AML-193 (cell line): Measurements from ENCODE around the gene CFAP46.
"Not testable (repeated sequence)": the region's sequence is repeated elsewhere in the genome, so short reads cannot be mapped to it uniquely, and the experiment has no call there.

Experiments used
- DNase-seq, 2 experiments: peaks; one replicate each; lab custom pipeline; 2025; lab: John Stamatoyannopoulos, UW

CFAP46 gene

DNA sequence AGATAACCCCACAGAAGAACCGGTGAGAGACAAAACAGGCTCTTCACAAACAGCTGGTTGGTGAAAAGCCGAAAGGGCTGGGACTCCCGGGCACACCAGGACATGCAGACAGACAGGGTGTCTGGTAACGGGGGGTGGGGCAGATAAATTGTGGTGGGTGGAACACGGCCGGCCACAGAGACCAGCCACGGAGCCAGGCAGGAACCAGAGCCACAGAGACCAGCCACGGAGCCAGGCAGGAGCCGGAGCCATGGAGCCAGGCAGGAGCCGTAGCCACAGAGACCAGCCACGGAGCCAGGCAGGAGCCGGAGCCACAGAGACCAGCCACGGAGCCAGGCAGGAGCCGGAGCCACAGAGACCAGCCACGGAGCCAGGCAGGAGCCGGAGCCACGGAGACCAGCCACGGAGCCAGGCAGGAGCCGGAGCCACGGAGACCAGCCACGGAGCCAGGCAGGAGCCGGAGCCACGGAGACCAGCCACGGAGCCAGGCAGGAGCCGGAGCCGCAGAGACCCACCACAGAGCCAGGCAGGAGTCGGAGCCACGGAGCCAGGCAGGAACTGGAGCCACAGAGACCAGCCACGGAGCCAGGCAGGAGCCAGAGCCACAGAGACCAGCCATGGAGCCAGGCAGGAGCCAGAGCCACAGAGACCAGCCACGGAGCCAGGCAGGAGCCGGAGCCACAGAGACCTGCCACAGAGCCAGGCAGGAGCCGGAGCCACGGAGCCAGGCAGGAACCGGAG, 116.4 kb downstream of the CFAP46 start:
- DNase-seq: not testable (repeated sequence)

DNA sequence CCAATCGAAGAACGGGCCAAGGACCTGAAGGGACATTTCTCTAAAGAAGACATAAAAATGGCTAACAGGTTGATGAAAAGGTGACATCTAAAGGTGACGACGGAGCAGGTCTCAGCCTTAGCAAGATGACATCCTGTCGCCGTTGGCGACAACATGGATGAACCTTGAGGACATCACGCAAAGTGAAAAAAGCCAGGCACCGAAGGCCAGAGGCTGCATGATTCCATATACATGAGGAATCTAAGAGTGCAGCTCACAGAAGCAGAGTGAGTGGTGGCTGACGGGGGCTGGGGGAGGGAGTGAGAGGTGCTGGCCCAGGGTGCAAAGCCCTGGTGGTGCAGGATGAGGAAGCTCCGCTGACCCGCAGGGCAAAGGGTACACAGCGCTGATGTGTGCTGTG, 122.3 kb downstream of the CFAP46 start:
- DNase-seq: no peak

DNA sequence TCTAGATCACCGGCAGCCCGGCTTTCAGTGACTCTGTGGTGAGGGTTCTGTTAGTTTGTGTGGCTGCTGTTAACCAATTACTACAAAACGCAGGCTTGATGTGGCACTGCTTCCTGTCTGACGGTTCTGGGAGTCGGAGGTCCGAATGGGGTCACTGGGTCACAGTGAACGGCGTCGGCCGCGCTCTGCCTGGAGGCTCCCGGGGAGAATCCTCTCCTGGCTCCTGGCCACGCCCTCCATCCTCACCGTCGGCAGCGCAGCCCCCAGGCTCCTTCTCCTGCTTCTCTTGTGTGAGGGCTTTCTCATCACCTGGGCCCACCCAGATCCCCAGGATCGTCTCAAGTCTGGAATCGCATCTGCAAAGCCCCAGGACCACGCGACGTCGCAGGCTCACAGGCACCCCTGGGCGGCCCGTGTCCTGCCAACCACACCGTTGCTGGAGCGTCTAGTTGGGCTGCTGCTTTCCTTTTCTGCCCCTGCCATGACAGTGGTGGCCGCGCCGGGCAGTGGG, 124.6 kb downstream of the CFAP46 start:
- DNase-seq: no peak

DNA sequence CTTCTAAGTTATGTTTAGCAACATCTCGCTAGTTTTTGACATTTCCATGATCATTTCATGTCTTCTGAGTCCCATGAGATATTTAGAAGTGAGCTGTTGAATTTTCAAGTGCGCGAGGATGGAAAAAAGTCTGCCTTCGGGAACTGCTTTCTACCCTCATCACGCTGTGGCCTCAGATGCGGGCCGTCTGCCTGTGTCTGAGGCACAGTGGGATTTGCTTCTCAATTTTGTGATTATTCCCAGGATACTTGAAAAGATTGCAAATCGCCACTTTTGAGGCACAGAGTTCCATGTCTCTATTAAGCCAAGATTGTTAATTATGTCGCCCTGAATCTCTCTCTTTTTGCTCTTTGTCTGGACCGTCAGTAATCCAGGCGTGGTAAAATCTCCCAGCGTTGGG, 125.7 kb downstream of the CFAP46 start:
- DNase-seq: no peak

- no peak for DNase-seq
Measured at GRCh38 chr10:132815168-132815857, 127.1 kb downstream of the CFAP46 start.

- DNase-seq: no peak
Measured at GRCh38 chr10:132814469-132814856, 127.9 kb downstream of the CFAP46 start.

GRCh38 chr10:132813560-132814468, 128.6 kb downstream of the CFAP46 start:
- DNase-seq: no peak

- DNase-seq: no peak
Measured at GRCh38 chr10:132813001-132813401, 129.4 kb downstream of the CFAP46 start.

DNA sequence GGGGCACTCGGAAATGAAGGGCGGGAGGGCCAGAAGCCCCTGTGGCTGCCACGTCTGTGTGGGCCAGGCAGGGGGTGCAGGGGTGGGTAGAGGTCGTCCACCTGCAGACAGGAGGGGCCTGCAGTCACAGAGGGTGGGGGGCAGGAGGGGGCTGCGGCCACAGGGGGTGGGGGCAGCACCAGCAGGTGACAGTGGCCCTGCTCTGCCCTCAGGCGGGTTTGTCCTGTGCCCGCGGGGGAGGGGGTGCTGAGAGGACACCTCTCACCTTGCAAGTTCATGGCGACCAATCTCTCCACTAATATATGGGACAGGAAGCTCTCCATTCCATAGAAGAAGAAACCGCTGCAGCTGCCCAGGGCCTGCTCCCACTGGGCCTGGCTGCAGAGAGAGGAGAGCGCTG, 129.8 kb downstream of the CFAP46 start:
- no peak for DNase-seq

DNA sequence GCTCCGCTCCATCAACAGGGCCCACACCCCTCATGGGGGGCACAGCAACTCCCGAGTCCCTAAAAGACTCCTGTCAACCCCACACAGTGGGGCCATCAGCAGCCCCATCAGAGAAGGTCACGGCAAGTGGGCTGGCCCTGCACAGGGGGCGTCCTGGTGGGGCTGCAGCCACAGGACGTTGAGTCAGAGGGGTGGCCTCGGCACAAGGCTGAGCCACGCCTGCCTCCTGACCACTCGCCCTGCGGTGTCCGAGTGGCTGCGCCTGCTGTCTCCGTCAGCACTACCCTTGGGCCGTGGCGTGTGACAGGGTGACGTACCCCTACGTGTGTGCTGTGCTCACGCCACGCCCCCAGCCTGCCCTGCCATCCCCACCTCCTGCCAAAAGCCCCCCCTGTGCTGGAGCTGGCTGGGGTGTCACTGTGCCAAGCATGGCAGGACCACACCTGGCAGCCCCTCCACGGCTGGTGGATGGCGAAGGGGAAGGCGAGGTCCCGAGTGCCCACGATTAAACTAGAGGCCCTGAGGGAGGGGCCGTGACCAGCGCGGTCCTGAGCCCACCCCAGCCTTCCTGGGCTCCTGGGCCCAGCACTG, 130.4 kb downstream of the CFAP46 start:
- no peak for DNase-seq

DNA sequence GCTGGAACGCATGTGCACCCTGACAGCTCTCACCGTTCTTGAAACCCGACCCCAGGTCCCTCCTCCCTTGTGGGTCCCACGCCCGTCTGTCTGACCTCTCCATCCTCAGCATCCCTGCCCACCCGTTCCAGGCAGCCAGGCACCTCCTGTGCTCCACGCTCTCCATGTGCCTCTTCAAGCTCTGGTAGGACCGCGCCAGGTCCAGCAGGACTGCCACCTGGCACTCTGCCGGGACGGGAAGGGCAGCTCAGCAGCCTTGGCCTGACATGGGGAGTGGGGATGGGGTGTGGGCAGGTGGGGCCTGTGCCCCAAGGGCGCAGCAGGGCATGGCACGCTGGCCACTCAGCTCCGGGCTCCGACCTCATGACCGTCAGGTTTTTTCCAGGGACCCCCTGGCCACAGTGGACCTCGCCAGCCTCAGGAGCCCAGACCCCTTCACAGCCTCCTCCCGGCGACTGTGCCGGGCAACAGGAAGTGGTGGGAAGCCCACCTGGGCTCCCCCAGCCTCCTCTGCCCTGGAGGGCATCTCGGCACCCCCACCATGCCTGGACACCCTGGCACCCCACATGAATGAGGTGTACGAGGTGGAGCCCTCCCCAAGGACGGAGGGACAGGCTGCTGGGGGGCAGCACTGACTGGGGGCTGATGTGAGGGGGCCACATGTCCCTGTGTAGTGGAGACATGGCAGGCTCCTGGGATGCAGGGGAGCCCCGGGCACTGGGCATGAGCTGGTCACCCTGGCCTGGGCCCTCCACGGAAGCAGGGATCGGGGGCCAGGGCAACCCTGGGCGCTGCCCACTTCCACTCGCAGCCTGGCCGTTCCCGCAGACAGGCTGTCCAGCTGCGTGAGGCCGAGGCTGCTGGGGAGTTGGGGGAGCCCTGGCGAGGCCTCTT, 131.3 kb downstream of the CFAP46 start:
- no peak for DNase-seq

- DNase-seq: no peak
Measured at GRCh38 chr10:132810141-132810806, 132.1 kb downstream of the CFAP46 start.

GRCh38 chr10:132809232-132810140, 132.9 kb downstream of the CFAP46 start:
- DNase-seq: no peak

DNA sequence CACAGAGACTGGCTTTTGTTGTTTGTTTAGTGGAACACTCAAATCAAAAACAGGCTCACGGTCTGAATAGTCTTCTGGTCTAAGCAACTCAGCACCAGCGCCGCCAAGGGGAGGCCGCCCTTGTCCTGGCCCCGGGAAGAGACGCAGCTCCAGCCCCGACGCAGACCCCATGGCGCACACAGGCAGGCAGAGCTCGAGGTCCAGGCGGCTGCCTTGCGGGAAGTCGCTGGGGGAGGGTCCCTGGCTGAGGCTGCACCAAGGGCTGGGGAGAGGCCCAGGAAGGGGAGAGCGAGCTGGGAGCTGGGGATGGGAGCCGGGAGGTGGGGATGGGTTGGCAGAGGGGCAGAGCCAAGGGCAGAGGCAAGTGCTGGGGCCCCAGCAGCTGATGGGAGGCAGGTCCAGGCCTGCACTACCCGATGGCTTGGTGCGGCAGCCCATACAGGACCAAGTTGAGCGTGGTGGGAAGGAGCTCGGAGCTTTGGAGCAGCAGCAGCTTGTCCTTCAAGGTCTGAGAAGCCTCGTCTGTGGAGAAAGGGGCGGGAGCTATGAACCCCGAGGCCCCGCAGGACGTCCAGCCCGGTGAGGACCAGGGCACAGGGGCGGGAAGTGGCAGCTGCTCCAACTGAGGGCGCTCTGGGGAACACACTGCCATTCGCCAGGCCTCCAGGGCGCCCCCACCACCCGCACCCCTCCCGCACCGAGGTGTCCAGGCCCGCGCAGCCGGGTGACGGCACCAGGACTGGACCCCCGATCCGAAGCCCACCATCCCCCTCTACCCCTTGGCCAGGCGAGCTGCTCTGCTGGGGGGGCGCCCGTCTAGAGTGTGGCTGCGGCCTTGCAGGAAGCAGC, 133.8 kb downstream of the CFAP46 start:
- DNase-seq: no peak

DNA sequence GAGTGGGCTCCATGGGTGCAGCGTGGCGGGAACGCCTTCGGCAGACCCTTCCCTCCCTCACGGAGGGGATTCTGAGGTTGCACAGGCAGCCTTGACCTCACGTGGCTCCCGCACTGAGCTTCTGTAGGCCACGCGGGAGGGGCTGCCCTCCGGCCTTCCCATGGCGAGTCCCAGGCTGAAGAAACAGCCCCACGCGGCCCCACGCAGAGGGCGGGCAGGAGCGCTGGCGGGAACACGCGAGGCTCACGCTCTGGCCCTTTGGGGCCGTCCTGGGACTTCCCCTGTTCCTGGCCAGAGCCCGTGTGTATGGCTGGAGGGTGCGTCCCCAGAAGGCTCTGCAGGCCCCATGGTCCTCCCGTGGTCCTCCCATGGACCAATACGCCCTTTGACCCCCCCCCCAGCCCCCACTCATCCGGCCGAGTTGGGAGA, 134.7 kb downstream of the CFAP46 start:
- no peak for DNase-seq

- DNase-seq: no peak
Measured at GRCh38 chr10:132806561-132807003, 135.8 kb downstream of the CFAP46 start.

DNA sequence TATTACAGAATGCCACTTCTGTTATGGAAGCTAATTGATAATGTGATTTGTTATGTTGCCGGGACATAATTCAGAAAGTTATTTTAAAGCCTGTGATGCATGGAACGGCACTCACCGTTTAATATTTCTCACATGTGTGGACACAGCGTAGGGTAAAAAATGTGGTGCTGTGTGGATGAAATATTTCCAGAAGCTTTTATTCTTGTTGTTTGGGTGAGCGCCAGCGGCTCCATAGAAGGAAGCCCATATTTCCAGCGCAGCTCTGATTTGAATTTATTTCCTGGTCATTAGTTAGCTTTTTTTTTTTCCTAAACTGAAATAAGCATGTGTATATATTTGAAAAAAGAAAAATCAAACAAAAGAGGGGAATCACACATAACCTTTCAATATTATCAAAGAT, 136.3 kb downstream of the CFAP46 start:
- no peak for DNase-seq

- no peak for DNase-seq
Measured at GRCh38 chr10:132805599-132805998, 136.8 kb downstream of the CFAP46 start.
